Ascending aorta (tissue), 2 donors: ENCODE results near the gene GP1BA. TPM values are rescaled to one million over a fixed set of nuclear protein-coding genes. Genes with fewer than 3 reads are reported as not detected.

Source experiments
- DNase-seq, 2 donors: peaks; one replicate each; pipeline ENCODE4 v3.0.0-alpha.2; 2019; ENCODE audit warnings: low spot score in 2 of 2
- H3K27ac ChIP-seq, 2 donors: fragments of 200-600 bp; sonication (generic); one replicate each; pipeline ENCODE4 v1.5.1; 2016 to 2017; ENCODE audit warnings: mild to moderate bottlenecking in 1 of 2
- H3K27me3 ChIP-seq: fragments of 200-600 bp; sonication (generic); one replicate; pipeline ENCODE4 v1.5.1; 2017
- H3K36me3 ChIP-seq, 2 donors: fragments of 200-600 bp; sonication (generic); one replicate each; pipeline ENCODE4 v1.5.1; 2016
- H3K4me1 ChIP-seq, 2 donors: fragments of 200-600 bp; sonication (generic); one replicate each; pipeline ENCODE4 v1.5.1; 2016 to 2017; ENCODE audit warnings: mild to moderate bottlenecking in 1 of 2
- H3K4me3 ChIP-seq, 2 donors: fragments of 200-600 bp; sonication (generic); one replicate each; pipeline ENCODE4 v1.5.1; 2016 to 2017; ENCODE audit warnings: mild to moderate bottlenecking in 1 of 2
- H3K9me3 ChIP-seq, 2 donors: fragments of 200-600 bp; sonication (generic); one replicate each; pipeline ENCODE4 v1.5.1; 2016
- intact Hi-C: fragments of 100-400 bp; cut with DNase I; formaldehyde crosslinking; loops from one replicate; pipeline ENCODE4 v1.15.1; 2023
- total RNA-seq: library from RNA; depleted of rRNA; stranded (reverse); fragments of >200 nt; gene quantifications from one replicate; pipeline ENCODE4 v1.1.0, GENCODE V29; 2016
- TF ChIP-seq, protein P1 (sequence below), 3 experiments: fragments of 200-600 bp in 2 of 3; fragments of 450-650 bp in 1 of 3; sonication (generic) in 2 of 3; IDR thresholded peaks; one replicate each; pipeline ENCODE4 v1.5.1; 2016 to 2019; ENCODE audit warnings: antibody characterized with exemption in 3 of 3, mild to moderate bottlenecking in 1 of 3, moderate library complexity in 1 of 3

Gene GP1BA
- total RNA-seq, 1 donor from 2014 or later = not detected

DNA sequence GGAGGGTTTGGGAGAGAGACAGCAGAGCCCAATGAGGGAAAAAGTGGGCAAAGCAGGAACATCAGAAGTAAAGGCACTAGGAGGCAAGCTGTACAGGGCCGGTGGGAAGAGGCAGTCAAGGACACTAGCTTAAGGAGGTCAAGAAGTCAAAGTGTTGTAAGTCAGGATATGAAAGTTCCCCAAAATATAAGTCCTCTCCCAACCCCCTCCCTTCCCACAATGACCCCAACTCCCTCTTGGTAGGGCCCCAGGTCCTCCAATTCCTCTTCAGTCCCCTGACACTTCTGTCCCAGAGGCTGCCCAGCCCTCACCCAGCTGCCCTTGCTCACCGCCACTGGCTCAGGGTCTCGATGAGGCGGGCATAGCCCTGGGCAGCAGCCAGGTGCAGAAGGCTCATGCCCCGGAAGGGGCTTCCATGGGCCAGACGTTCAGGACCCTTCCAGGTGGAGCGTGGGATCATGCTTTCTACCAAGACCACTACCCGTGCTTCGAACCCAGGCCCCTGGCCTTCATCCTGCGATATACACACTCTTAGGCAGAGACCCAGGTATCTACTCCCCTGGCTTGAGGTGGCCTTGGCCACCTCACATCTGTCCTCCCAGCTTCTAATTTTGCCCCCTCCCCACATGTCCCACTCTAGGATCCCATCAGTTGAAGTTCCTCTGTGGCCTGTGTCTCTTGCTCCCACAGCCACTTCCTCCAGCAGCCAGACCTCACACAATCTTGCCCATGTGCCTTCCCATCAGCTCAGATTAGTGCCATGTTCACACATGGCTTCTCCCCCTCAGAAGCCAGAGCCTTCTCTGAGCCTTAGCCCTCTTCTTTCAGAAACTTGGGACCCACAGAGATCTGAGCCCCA lies 41.4 kb downstream of the GP1BA start:
- TF ChIP-seq, protein P1, sequence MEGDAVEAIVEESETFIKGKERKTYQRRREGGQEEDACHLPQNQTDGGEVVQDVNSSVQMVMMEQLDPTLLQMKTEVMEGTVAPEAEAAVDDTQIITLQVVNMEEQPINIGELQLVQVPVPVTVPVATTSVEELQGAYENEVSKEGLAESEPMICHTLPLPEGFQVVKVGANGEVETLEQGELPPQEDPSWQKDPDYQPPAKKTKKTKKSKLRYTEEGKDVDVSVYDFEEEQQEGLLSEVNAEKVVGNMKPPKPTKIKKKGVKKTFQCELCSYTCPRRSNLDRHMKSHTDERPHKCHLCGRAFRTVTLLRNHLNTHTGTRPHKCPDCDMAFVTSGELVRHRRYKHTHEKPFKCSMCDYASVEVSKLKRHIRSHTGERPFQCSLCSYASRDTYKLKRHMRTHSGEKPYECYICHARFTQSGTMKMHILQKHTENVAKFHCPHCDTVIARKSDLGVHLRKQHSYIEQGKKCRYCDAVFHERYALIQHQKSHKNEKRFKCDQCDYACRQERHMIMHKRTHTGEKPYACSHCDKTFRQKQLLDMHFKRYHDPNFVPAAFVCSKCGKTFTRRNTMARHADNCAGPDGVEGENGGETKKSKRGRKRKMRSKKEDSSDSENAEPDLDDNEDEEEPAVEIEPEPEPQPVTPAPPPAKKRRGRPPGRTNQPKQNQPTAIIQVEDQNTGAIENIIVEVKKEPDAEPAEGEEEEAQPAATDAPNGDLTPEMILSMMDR (IDR thresholded peaks at IDR 0.05) = no peak
- Histone ChIP-seq H3K36me3 (peaks cover 46 to 74% of the 10 kb centered on the region in 2 donors), H3K27ac (peak overlapping the region; percentile 47 to 48), H3K27me3 (no peaks in the 10 kb centered on the region), H3K4me3 (no peak overlapping the region), H3K9me3 (no peaks in the 10 kb centered on the region), H3K4me1 (peaks cover 6 to 10% of the 10 kb centered on the region in 2 donors)
- intact Hi-C loops = no loop called here
- DNase-seq = no peak

DNA sequence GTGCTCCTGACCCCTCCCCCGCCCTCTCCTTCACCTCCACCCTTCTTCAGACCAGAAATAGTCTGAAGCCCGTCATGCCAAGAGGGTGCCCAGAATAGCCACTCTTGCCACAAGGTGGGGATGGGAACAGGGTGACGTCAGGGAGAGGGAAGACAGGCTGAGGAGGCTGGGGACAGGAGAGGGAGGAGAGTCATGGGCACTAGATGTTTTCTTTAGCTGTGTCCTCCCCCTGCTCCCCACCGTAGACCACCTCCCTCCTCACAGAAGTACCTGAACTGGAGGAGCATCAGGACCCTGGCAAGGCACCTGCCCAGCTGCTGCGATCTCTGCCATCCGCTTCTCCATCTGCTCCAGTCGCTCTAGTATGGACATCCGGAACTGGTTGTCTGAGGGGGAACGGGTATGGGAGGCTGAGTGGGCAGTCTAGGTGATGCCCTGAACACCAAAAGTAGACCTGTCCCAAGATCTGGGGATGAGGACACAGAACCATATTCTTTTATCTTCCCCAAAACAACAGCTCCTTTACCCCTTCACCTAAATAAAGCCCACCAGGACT lies 42.1 kb downstream of the GP1BA start:
- H3K4me3 ChIP-seq = no peak overlapping the region
- no peaks in the 10 kb centered on the region for H3K9me3 ChIP-seq
- H3K27ac ChIP-seq = peak overlapping the region; percentile 47 to 48
- no peaks in the 10 kb centered on the region for H3K27me3 ChIP-seq
- peaks cover 49 to 81% of the 10 kb centered on the region in 2 donors for H3K36me3 ChIP-seq
- peaks cover 0 to 3% of the 10 kb centered on the region in 2 donors for H3K4me1 ChIP-seq
- intact Hi-C loops = no loop called here
- TF ChIP-seq, protein P1 (IDR thresholded peaks at IDR 0.05) = no peak
- DNase-seq = no peak

DNA sequence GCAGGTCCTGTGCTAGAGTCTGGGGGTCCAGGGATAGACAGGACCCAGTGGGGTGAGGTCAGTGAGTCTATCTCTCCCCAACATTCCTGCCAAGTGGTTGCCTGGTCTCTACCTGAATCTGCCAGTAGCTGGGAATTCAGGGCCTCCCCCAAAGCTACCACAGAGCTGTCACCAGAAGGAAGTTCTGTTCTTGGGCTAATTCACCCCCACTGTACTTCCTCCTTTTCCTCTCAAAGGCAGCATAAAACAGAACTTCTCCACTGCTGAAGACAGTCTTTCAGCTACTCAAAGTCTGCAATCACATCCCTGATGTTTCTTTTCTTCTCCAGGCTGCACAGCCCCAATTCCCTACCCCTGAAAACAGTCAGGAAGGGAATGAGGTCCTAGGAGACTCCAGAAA lies 46.6 kb downstream of the GP1BA start:
- H3K36me3 ChIP-seq = peaks cover 61 to 76% of the 10 kb centered on the region in 2 donors

DNA sequence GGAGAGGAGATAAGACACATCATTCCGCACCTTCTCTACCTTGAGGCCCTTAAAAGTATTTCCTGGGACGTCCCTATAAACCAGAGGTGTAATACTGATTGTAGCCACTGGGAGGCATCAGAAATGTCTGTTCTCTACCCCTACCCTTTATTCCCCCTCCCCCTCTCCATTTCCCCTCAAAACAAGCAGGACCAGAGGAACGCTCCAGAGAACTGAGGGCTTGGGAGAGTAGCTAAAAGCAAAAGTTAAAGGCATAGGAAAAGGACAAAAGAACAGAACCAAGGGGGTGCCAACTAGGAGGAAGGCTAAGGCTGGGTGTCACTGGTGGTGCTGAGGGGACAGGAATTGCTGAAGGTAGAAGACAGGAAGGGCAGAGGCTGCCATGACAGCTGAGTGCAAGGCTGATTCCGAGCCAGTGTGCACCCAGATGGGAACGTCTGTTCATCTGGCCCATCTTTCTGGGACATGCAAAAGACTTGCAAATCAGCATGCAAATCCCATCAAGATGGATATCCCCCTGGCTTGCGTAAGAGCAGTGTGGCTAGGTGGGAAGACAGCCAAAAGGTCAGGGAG lies 48.7 kb downstream of the GP1BA start:
- Histone ChIP-seq H3K9me3 (no peaks in the 10 kb centered on the region), H3K4me1 (no peaks in the 10 kb centered on the region), H3K27ac (no peak overlapping the region), H3K27me3 (no peaks in the 10 kb centered on the region), H3K36me3 (peaks cover 68 to 74% of the 10 kb centered on the region in 2 donors), H3K4me3 (no peak overlapping the region)
- no peak for DNase-seq
- intact Hi-C loops = loop anchor here (1.0 kb wide), 1 partner anchor 82 kb away; no protein-coding TSS in a partner anchor
- TF ChIP-seq, protein P1 (IDR thresholded peaks at IDR 0.05) = peak; percentile 68 to 76 (median 76)

More for the DNA sequence above, 46.6 kb downstream of the GP1BA start:
- Histone ChIP-seq H3K4me1 (no peaks in the 10 kb centered on the region), H3K9me3 (no peaks in the 10 kb centered on the region), H3K4me3 (no peak overlapping the region), H3K27me3 (no peaks in the 10 kb centered on the region), H3K27ac (no peak overlapping the region)
- no peak for DNase-seq
- TF ChIP-seq, protein P1 (IDR thresholded peaks at IDR 0.05) = no peak
- intact Hi-C loops = no loop called here

DNA sequence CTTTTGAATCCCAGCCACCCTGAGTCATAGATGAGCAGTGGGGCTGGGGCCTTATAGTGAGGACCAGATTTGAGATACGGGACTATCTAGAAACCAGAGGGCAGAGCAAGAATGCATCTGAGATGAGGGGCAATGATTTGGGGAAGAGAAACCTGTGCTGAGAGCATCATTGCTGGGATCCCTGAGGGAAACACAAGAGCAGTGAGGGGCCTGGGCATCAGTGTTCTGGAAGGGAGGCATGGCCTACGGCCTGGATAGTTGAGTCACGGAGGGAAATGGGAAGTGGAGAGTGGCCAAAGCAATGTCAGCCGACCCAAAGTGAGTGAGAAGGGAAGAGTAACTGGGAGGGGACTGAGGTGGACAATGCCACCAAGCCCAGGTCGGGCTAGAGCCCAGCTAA lies 50.2 kb downstream of the GP1BA start:
- Histone ChIP-seq H3K4me3 (no peak overlapping the region), H3K4me1 (peaks cover 0 to 9% of the 10 kb centered on the region in 2 donors), H3K27ac (no peak overlapping the region), H3K27me3 (no peaks in the 10 kb centered on the region), H3K9me3 (no peaks in the 10 kb centered on the region), H3K36me3 (peaks cover 57 to 59% of the 10 kb centered on the region in 2 donors)
- TF ChIP-seq, protein P1 (IDR thresholded peaks at IDR 0.05) = no peak
- intact Hi-C loops = no loop called here
- no peak for DNase-seq

Other genes starting within 250 kb of the GP1BA start
- 22.8 TPM for gene PELP1, start 228.1 kb upstream of the GP1BA start, total RNA-seq
- gene ARRB2, start 221.6 kb upstream of the GP1BA start, total RNA-seq = 43.4 TPM
- gene MED11, start 200.8 kb upstream of the GP1BA start, total RNA-seq = 10.9 TPM
- gene ZMYND15, start 192.4 kb upstream of the GP1BA start, total RNA-seq = not detected
- 12.5 TPM for gene CXCL16, start 192.3 kb upstream of the GP1BA start, total RNA-seq
- gene TM4SF5, start 160.4 kb upstream of the GP1BA start, total RNA-seq = not detected
- gene VMO1, start 145.9 kb upstream of the GP1BA start, total RNA-seq = not detected
- gene GLTPD2, start 143.3 kb upstream of the GP1BA start, total RNA-seq = not detected
- gene PSMB6, start 136.1 kb upstream of the GP1BA start, total RNA-seq = 160 TPM
- gene PLD2, start 125.1 kb upstream of the GP1BA start, total RNA-seq = 64.5 TPM
- gene MINK1, start 98.9 kb upstream of the GP1BA start, total RNA-seq = 45.6 TPM
- not detected for gene C17orf107, start 32.7 kb upstream of the GP1BA start, total RNA-seq
- not detected for gene CHRNE, start 29.2 kb upstream of the GP1BA start, total RNA-seq
- gene SLC25A11, start 7.8 kb downstream of the GP1BA start, total RNA-seq = 56.2 TPM
- 164 TPM for gene RNF167, start 8.0 kb downstream of the GP1BA start, total RNA-seq
- gene PFN1, start 16.3 kb downstream of the GP1BA start, total RNA-seq = 1,046 TPM
- not detected for gene ENO3, start 18.8 kb downstream of the GP1BA start, total RNA-seq
- gene SPAG7, start 35.5 kb downstream of the GP1BA start, total RNA-seq = 4.9 TPM
- gene CAMTA2, start 55.4 kb downstream of the GP1BA start, total RNA-seq = 72.1 TPM
- gene INCA1, start 65.2 kb downstream of the GP1BA start, total RNA-seq = not detected
- gene KIF1C, start 65.7 kb downstream of the GP1BA start, total RNA-seq = 94.0 TPM
- gene SLC52A1, start 103.1 kb downstream of the GP1BA start, total RNA-seq = not detected
- 0.21 TPM for gene ZFP3, start 146.2 kb downstream of the GP1BA start, total RNA-seq
- 2.3 TPM for gene ZNF232, start 179.6 kb downstream of the GP1BA start, total RNA-seq
- 0.11 TPM for gene USP6, start 183.8 kb downstream of the GP1BA start, total RNA-seq